H1 (cell line): ENCODE results near the gene MRPS34.

Experiments used
- EP300 ChIP-seq, 2 experiments: IDR thresholded peaks; 1 replicate in 1 of 2; 2 replicates in 1 of 2; pipeline ENCODE4 v1.6.1; 2011 to 2012; ENCODE audit warnings: low read depth in 2 of 2, low read length in 2 of 2, mild to moderate bottlenecking in 2 of 2, borderline replicate concordance in 1 of 2, inconsistent platforms in 1 of 2, moderate library complexity in 1 of 2
- EZH2 ChIP-seq: fragments of 200-600 bp; sonication (generic); IDR thresholded peaks from 2 replicates; pipeline ENCODE4 v1.7.1; 2012; ENCODE audit warnings: low read depth, mild to moderate bottlenecking, moderate library complexity, low read length, inconsistent platforms; ENCODE audit not compliant: severe bottlenecking
- FOSL1 ChIP-seq: IDR thresholded peaks from 2 replicates; pipeline ENCODE4 v1.6.1; 2011; ENCODE audit warnings: mild to moderate bottlenecking, low read depth, low read length, moderate library complexity; ENCODE audit not compliant: insufficient read depth
- GTF2F1 ChIP-seq: IDR thresholded peaks from 2 replicates; pipeline ENCODE4 v1.6.1; 2012; ENCODE audit warnings: low read depth, low read length, improper control_type of control experiment, borderline replicate concordance
- JUN ChIP-seq: IDR thresholded peaks from 2 replicates; pipeline ENCODE4 v1.6.1; 2011; ENCODE audit warnings: low read depth, mild to moderate bottlenecking, improper control_type of control experiment, low read length
- JUND ChIP-seq: IDR thresholded peaks from 2 replicates; pipeline ENCODE4 v1.6.1; 2011; ENCODE audit warnings: mild to moderate bottlenecking, improper control_type of control experiment, low read length
- KDM1A ChIP-seq: fragments of 200-600, 300-600 bp; sonication (generic); IDR thresholded peaks from 2 replicates; pipeline ENCODE4 v1.7.1; 2016; ENCODE audit warnings: mild to moderate bottlenecking, low read length, borderline replicate concordance
- POLR2A ChIP-seq, 2 experiments: IDR thresholded peaks; 1 replicate in 1 of 2; 2 replicates in 1 of 2; pipeline ENCODE4 v1.6.1; 2011; ENCODE audit warnings: low read depth in 2 of 2, low read length in 2 of 2, mild to moderate bottlenecking in 2 of 2; ENCODE audit errors: control extremely low read depth in 1 of 2
- POLR2AphosphoS5 ChIP-seq: IDR thresholded peaks from 2 replicates; pipeline ENCODE4 v1.6.1; 2011; ENCODE audit warnings: low read depth, low read length
- RAD21 ChIP-seq, 2 experiments: IDR thresholded peaks in 1 of 2; conservative IDR thresholded peaks in 1 of 2; 2 replicates each; pipeline ENCODE4 v1.6.1; 2011; ENCODE audit warnings: low read depth in 2 of 2, low read length in 2 of 2, improper control_type of control experiment in 1 of 2, inconsistent platforms in 1 of 2, mild to moderate bottlenecking in 1 of 2, moderate library complexity in 1 of 2
- SRF ChIP-seq: IDR thresholded peaks from 2 replicates; pipeline ENCODE4 v1.6.1; 2011; ENCODE audit warnings: mild to moderate bottlenecking, low read depth, low read length, moderate library complexity
- TF ChIP-seq, protein P1 (sequence below): IDR thresholded peaks from 2 replicates; pipeline ENCODE4 v1.6.1; 2011; ENCODE audit warnings: low read length, improper control_type of control experiment
- TF ChIP-seq, protein P2 (sequence below), 3 experiments: IDR thresholded peaks; 1 replicate in 2 of 3; 2 replicates in 1 of 3; pipeline versions ENCODE4 v1.5.1 to v1.6.1; 2011; ENCODE audit warnings: low read length in 3 of 3, mild to moderate bottlenecking in 3 of 3, inconsistent platforms in 2 of 3, low read depth in 1 of 3, moderate library complexity in 1 of 3; ENCODE audit not compliant: insufficient read depth in 1 of 3; ENCODE audit errors: control extremely low read depth in 1 of 3

DNA sequence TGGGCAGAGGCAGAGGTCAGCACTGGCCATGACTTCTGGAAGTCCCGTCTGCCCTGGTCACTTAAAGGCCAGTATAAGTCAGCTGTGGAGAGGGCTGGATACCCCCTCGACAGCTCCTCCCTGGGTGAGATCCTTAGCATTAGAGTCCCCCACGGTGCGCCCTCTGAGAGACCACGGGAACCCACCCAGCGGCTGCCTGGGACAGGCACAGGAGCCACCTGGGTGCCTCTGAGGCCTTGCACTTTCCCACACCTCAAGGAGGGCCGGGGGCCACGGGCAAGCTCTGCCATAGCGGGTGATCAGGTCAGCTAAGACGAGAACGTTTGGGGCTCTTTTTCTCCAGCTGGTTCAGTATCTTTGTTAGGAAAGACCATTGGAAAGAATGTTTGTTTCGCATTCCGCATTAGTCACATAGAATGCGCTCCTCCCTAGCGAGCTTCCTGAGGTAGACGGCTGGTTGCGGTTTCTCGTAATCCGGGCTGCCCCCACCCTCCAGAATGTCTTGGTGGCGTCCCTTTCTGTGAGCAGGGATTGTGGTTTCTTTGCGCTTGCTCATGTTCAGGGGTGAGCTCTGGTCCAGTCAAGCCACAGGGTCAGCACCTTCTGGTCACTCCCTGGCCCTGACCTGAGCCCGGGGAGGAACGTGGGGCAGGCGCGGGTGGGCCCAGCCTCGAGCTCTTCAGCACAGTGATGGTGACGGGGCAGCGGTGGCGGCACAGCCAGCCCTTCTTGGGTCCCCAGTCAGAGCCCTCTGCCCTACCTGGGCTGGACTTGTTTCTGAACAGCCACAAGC lies 26.8 kb downstream of the MRPS34 start:
- TF ChIP-seq GTF2F1 (no peak), JUN (no peak), EP300 (IDR thresholded peaks at IDR 0.05; ENCODE audit: borderline replicate concordance in 1 of 2, low read depth in 2 of 2, low read length in 2 of 2) (no peak), JUND (no peak), FOSL1 (no peak), POLR2AphosphoS5 (no peak), POLR2A (IDR thresholded peaks at IDR 0.05; ENCODE audit: control extremely low read depth in 1 of 2, low read depth in 2 of 2, low read length in 2 of 2) (no peak), EZH2 (no peak), KDM1A (no peak), RAD21 (IDR thresholded peaks at IDR 0.05 in 1 of 2, conservative IDR thresholded peaks at IDR 0.05 in 1 of 2; ENCODE audit: low read depth in 2 of 2, low read length in 2 of 2) (no peak), SRF (no peak)
- TF ChIP-seq, protein P1, sequence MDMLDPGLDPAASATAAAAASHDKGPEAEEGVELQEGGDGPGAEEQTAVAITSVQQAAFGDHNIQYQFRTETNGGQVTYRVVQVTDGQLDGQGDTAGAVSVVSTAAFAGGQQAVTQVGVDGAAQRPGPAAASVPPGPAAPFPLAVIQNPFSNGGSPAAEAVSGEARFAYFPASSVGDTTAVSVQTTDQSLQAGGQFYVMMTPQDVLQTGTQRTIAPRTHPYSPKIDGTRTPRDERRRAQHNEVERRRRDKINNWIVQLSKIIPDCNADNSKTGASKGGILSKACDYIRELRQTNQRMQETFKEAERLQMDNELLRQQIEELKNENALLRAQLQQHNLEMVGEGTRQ, result no peak
- TF ChIP-seq, protein P2, sequence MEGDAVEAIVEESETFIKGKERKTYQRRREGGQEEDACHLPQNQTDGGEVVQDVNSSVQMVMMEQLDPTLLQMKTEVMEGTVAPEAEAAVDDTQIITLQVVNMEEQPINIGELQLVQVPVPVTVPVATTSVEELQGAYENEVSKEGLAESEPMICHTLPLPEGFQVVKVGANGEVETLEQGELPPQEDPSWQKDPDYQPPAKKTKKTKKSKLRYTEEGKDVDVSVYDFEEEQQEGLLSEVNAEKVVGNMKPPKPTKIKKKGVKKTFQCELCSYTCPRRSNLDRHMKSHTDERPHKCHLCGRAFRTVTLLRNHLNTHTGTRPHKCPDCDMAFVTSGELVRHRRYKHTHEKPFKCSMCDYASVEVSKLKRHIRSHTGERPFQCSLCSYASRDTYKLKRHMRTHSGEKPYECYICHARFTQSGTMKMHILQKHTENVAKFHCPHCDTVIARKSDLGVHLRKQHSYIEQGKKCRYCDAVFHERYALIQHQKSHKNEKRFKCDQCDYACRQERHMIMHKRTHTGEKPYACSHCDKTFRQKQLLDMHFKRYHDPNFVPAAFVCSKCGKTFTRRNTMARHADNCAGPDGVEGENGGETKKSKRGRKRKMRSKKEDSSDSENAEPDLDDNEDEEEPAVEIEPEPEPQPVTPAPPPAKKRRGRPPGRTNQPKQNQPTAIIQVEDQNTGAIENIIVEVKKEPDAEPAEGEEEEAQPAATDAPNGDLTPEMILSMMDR (IDR thresholded peaks at IDR 0.05; ENCODE audit: control extremely low read depth in 1 of 3, insufficient read depth in 1 of 3, low read depth in 1 of 3, low read length in 3 of 3), result no peak
